ENCODE results near the gene PSD2. TPM values are rescaled to one million over a fixed set of nuclear protein-coding genes. Genes with fewer than 3 reads are reported as not detected.

The PSD2 gene
- polyA plus RNA-seq, 3 donors: not detected

- H3K4me3 Mint-ChIP-seq: no peak overlapping the region
- 100% methylated on average over 2 of the region's 8 CpGs for WGBS (ENCODE audit: insufficient coverage)
- H3K9me3 Mint-ChIP-seq: peaks cover 0 to 3% (median 1%) of the 10 kb centered on the region in 7 donors
- Histone ChIP-seq H4K20me1 (ENCODE audit: insufficient read depth, low read length) (no peaks in the 10 kb centered on the region), H3K79me2 (ENCODE audit: insufficient read depth, low read length) (no peaks in the 10 kb centered on the region), H3K4me3 (replicated peaks in 1 of 3; ENCODE audit: low read depth in 2 of 3, low read length in 3 of 3) (no peak overlapping the region), H3K36me3 (replicated peaks in 1 of 2; ENCODE audit: control insufficient read depth in 1 of 2, insufficient read depth in 2 of 2, low read length in 2 of 2) (no peaks in the 10 kb centered on the region), H3K27ac (ENCODE audit: low read depth in 1 of 2, low read length in 2 of 2) (no peak overlapping the region), H3K9me3 (replicated peaks in 1 of 2; ENCODE audit: control insufficient read depth in 1 of 2, insufficient read depth in 1 of 2, low read length in 2 of 2) (no peaks in the 10 kb centered on the region), H3K9ac (ENCODE audit: insufficient read depth, low read length, poor library complexity, severe bottlenecking) (no peak overlapping the region), H2AFZ (ENCODE audit: insufficient read depth, low read depth, low read length, poor library complexity, severe bottlenecking) (no peak overlapping the region), H3K4me1 (ENCODE audit: control insufficient read depth in 1 of 2, insufficient read depth in 2 of 2, low read length in 2 of 2) (peaks cover 13 to 17% of the 10 kb centered on the region in 2 donors), H3K27me3 (ENCODE audit: control insufficient read depth in 2 of 2, insufficient read depth in 2 of 2, low read length in 2 of 2) (no peaks in the 10 kb centered on the region), H3K4me2 (replicated peaks; ENCODE audit: extremely low read depth, low read length, poor library complexity, severe bottlenecking) (no peak overlapping the region)
- H3K36me3 Mint-ChIP-seq: no peaks in the 10 kb centered on the region
- peaks cover 8 to 20% (median 14%) of the 10 kb centered on the region in 3 donors for H3K27me3 Mint-ChIP-seq (ENCODE audit: low read depth in 3 of 3)
- intact Hi-C loops (cut with micrococcal nuclease): no loop called here
- H3K4me1 Mint-ChIP-seq: peaks cover 20% of the 10 kb centered on the region
- TF ChIP-seq, protein P1, sequence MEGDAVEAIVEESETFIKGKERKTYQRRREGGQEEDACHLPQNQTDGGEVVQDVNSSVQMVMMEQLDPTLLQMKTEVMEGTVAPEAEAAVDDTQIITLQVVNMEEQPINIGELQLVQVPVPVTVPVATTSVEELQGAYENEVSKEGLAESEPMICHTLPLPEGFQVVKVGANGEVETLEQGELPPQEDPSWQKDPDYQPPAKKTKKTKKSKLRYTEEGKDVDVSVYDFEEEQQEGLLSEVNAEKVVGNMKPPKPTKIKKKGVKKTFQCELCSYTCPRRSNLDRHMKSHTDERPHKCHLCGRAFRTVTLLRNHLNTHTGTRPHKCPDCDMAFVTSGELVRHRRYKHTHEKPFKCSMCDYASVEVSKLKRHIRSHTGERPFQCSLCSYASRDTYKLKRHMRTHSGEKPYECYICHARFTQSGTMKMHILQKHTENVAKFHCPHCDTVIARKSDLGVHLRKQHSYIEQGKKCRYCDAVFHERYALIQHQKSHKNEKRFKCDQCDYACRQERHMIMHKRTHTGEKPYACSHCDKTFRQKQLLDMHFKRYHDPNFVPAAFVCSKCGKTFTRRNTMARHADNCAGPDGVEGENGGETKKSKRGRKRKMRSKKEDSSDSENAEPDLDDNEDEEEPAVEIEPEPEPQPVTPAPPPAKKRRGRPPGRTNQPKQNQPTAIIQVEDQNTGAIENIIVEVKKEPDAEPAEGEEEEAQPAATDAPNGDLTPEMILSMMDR (IDR thresholded peaks at IDR 0.05): no peak
- DNase-seq: no peak
- H3K27ac Mint-ChIP-seq: peak overlapping the region in 2 of 7 donors; percentile 45 to 54
Observed at GRCh38 chr5:139772089-139772791, 23.4 kb upstream of the PSD2 start.

GRCh38 chr5:139772927-139773690 is 22.5 kb upstream of the PSD2 start:
- Histone ChIP-seq H3K4me3 (replicated peaks in 1 of 3; ENCODE audit: low read depth in 2 of 3, low read length in 3 of 3) (no peak overlapping the region), H3K4me2 (replicated peaks; ENCODE audit: extremely low read depth, low read length, poor library complexity, severe bottlenecking) (no peak overlapping the region), H3K79me2 (ENCODE audit: insufficient read depth, low read length) (no peaks in the 10 kb centered on the region), H3K9me3 (replicated peaks in 1 of 2; ENCODE audit: control insufficient read depth in 1 of 2, insufficient read depth in 1 of 2, low read length in 2 of 2) (no peaks in the 10 kb centered on the region), H3K4me1 (ENCODE audit: control insufficient read depth in 1 of 2, insufficient read depth in 2 of 2, low read length in 2 of 2) (peaks cover 13 to 17% of the 10 kb centered on the region in 2 donors), H3K27me3 (ENCODE audit: control insufficient read depth in 2 of 2, insufficient read depth in 2 of 2, low read length in 2 of 2) (no peaks in the 10 kb centered on the region), H3K9ac (ENCODE audit: insufficient read depth, low read length, poor library complexity, severe bottlenecking) (no peak overlapping the region), H3K36me3 (replicated peaks in 1 of 2; ENCODE audit: control insufficient read depth in 1 of 2, insufficient read depth in 2 of 2, low read length in 2 of 2) (no peaks in the 10 kb centered on the region), H3K27ac (ENCODE audit: low read depth in 1 of 2, low read length in 2 of 2) (no peak overlapping the region), H2AFZ (ENCODE audit: insufficient read depth, low read depth, low read length, poor library complexity, severe bottlenecking) (no peak overlapping the region), H4K20me1 (ENCODE audit: insufficient read depth, low read length) (no peaks in the 10 kb centered on the region)
- Mint-ChIP-seq H3K4me1 (peaks cover 20% of the 10 kb centered on the region), H3K27ac (peak overlapping the region in 1 of 7 donors; percentile 81), H3K36me3 (no peaks in the 10 kb centered on the region), H3K9me3 (peaks cover 0 to 3% (median 1%) of the 10 kb centered on the region in 7 donors), H3K27me3 (ENCODE audit: low read depth in 3 of 3) (peaks cover 12 to 23% (median 14%) of the 10 kb centered on the region in 3 donors), H3K4me3 (no peak overlapping the region)
- intact Hi-C loops (cut with micrococcal nuclease): no loop called here
- WGBS (ENCODE audit: insufficient coverage): 63% methylated on average over 4 of the region's 5 CpGs
- TF ChIP-seq, protein P1 (IDR thresholded peaks at IDR 0.05): no peak
- no peak for DNase-seq
